ENCODE results near the gene NCKAP1.
A peak's percentile ranks its signal among the peaks of the same experiment; 100 is the strongest.

The NCKAP1 gene

GRCh38 chr2:182915369-182916326 lies 122.6 kb downstream of the NCKAP1 start:
- peaks cover 45% of the 10 kb centered on the region for H3K36me3 ChIP-seq (ENCODE audit: insufficient read depth, low read length)
- peak overlapping the region; percentile 8 for H3K9ac ChIP-seq (ENCODE audit: low read depth, low read length)
- H3K4me2 ChIP-seq (ENCODE audit: low read length), result peak overlapping the region; percentile 58
- H3K9me3 ChIP-seq (replicated peaks; ENCODE audit: low read length), result no peaks in the 10 kb centered on the region
- no peaks in the 10 kb centered on the region for H3K27me3 ChIP-seq (ENCODE audit: control insufficient read depth, insufficient read depth, low read length)
- peaks cover 47% of the 10 kb centered on the region for H3K4me1 ChIP-seq (ENCODE audit: control insufficient read depth, insufficient read depth, low read length)
- H3K4me3 ChIP-seq (ENCODE audit: low read length), result no peak overlapping the region

DNA sequence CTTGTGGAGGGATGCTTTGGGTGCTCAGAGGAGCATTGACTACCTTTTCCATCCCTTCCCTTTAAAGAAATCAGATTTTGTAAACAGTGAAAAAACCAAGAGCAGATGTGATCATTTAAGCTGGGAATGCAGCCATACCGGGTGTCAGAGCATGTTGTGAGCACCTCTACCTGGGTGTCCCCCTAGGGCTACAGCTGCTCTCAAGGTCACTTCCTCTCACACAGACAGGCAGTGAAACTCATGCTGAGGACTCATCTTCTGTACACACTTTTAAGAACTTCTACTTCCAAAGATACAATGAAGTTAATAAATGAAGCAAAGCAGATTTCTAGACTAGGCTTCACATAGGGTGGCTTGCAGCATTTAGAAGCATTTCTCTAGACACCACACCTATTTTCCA lies 123.4 kb downstream of the NCKAP1 start:
- peaks cover 45% of the 10 kb centered on the region for H3K36me3 ChIP-seq (ENCODE audit: insufficient read depth, low read length)

GRCh38 chr2:182913064-182913463 lies 125.2 kb downstream of the NCKAP1 start:
- Histone ChIP-seq H3K4me3 (ENCODE audit: low read length) (no peak overlapping the region), H3K9ac (ENCODE audit: low read depth, low read length) (no peak overlapping the region), H3K27me3 (ENCODE audit: control insufficient read depth, insufficient read depth, low read length) (no peaks in the 10 kb centered on the region), H3K4me1 (ENCODE audit: control insufficient read depth, insufficient read depth, low read length) (peaks cover 32% of the 10 kb centered on the region), H3K36me3 (ENCODE audit: insufficient read depth, low read length) (peaks cover 46% of the 10 kb centered on the region), H3K9me3 (replicated peaks; ENCODE audit: low read length) (no peaks in the 10 kb centered on the region), H3K4me2 (ENCODE audit: low read length) (no peak overlapping the region)

More for the DNA sequence above, 123.4 kb downstream of the NCKAP1 start:
- H3K4me1 ChIP-seq (ENCODE audit: control insufficient read depth, insufficient read depth, low read length), result peaks cover 45% of the 10 kb centered on the region
- H3K4me3 ChIP-seq (ENCODE audit: low read length), result no peak overlapping the region
- peak overlapping the region; percentile 58 for H3K4me2 ChIP-seq (ENCODE audit: low read length)
- H3K27me3 ChIP-seq (ENCODE audit: control insufficient read depth, insufficient read depth, low read length), result no peaks in the 10 kb centered on the region
- no peak overlapping the region for H3K9ac ChIP-seq (ENCODE audit: low read depth, low read length)
- H3K9me3 ChIP-seq (replicated peaks; ENCODE audit: low read length), result no peaks in the 10 kb centered on the region

- Histone ChIP-seq H3K4me2 (ENCODE audit: low read length) (no peak overlapping the region), H3K4me1 (ENCODE audit: control insufficient read depth, insufficient read depth, low read length) (peaks cover 28% of the 10 kb centered on the region), H3K27me3 (ENCODE audit: control insufficient read depth, insufficient read depth, low read length) (no peaks in the 10 kb centered on the region), H3K4me3 (ENCODE audit: low read length) (no peak overlapping the region), H3K9ac (ENCODE audit: low read depth, low read length) (no peak overlapping the region), H3K36me3 (ENCODE audit: insufficient read depth, low read length) (peaks cover 46% of the 10 kb centered on the region), H3K9me3 (replicated peaks; ENCODE audit: low read length) (no peaks in the 10 kb centered on the region)
These were observed 125.7 kb downstream of the NCKAP1 start for GRCh38 chr2:182912518-182912915.

- Histone ChIP-seq H3K9me3 (replicated peaks; ENCODE audit: low read length) (no peaks in the 10 kb centered on the region), H3K36me3 (ENCODE audit: insufficient read depth, low read length) (peaks cover 46% of the 10 kb centered on the region), H3K9ac (ENCODE audit: low read depth, low read length) (no peak overlapping the region)
These were observed 126.3 kb downstream of the NCKAP1 start for GRCh38 chr2:182911813-182912517.

GRCh38 chr2:182910965-182911364 lies 127.3 kb downstream of the NCKAP1 start:
- no peak overlapping the region for H3K4me3 ChIP-seq (ENCODE audit: low read length)
- no peaks in the 10 kb centered on the region for H3K27me3 ChIP-seq (ENCODE audit: control insufficient read depth, insufficient read depth, low read length)
- no peak overlapping the region for H3K9ac ChIP-seq (ENCODE audit: low read depth, low read length)
- H3K9me3 ChIP-seq (replicated peaks; ENCODE audit: low read length), result no peaks in the 10 kb centered on the region
- peaks cover 16% of the 10 kb centered on the region for H3K4me1 ChIP-seq (ENCODE audit: control insufficient read depth, insufficient read depth, low read length)
- peaks cover 46% of the 10 kb centered on the region for H3K36me3 ChIP-seq (ENCODE audit: insufficient read depth, low read length)
- no peak overlapping the region for H3K4me2 ChIP-seq (ENCODE audit: low read length)

More at GRCh38 chr2:182911813-182912517, 126.3 kb downstream of the NCKAP1 start:
- no peak overlapping the region for H3K4me3 ChIP-seq (ENCODE audit: low read length)
- H3K27me3 ChIP-seq (ENCODE audit: control insufficient read depth, insufficient read depth, low read length), result no peaks in the 10 kb centered on the region
- H3K4me1 ChIP-seq (ENCODE audit: control insufficient read depth, insufficient read depth, low read length), result peaks cover 26% of the 10 kb centered on the region
- no peak overlapping the region for H3K4me2 ChIP-seq (ENCODE audit: low read length)

DNA sequence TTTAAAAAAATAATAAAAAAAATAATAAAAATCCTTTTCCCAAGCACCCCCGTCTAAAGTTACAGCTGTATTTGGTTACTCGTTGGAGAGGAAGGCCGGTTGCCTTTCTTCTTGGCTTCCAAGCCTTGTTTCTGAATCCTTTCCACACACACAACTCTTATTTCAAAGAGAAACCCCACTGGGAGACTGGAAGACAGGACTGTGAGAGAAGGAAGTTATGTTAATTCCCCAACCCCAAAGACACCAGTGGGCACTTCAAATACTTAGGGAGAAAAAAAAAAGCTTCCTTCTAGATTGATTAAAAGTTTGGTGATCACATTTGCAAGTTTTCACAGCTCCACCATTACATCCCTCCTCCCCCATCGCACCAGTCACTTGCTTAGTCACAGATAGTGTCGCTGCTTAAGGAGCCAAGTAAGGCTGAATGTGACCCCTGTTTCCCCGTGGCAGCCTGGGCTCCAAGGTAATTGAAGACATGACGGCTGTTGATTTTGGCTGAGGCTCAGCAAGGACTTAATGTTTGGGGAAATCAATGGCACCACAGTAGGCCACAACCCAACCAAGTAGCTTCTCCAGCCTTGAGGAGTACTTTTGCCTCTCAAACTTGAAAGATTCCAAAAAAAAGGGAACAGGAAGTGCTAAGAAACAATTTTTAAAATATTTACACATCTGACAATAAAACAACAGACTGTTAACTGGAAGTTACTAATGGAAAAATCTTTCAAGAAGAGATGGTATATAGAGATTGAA lies 131.0 kb downstream of the NCKAP1 start:
- Histone ChIP-seq H3K4me2 (ENCODE audit: low read length) (no peak overlapping the region), H3K9ac (ENCODE audit: low read depth, low read length) (no peak overlapping the region), H3K4me1 (ENCODE audit: control insufficient read depth, insufficient read depth, low read length) (peaks cover 3% of the 10 kb centered on the region), H3K36me3 (ENCODE audit: insufficient read depth, low read length) (peaks cover 26% of the 10 kb centered on the region), H3K27me3 (ENCODE audit: control insufficient read depth, insufficient read depth, low read length) (no peaks in the 10 kb centered on the region), H3K9me3 (replicated peaks; ENCODE audit: low read length) (no peaks in the 10 kb centered on the region), H3K4me3 (ENCODE audit: low read length) (no peak overlapping the region)

DNA sequence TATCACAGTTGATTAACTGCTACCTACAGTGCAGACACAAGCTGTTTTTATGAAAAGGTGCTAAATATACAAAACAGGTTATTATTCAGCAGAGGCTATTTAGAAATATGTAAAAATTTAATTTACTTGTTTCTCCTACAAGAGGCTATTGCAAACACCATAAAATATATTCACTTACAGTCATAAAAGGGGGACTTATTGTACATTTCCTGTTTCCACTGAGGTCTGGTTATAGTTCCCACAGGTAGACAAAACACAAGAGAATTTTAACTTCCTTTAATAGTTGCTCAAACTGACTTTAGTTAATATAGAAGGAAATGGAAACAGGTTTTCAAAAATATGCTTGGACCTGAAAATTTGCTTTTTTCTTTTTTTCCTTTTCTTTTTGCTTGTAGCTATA lies 131.8 kb downstream of the NCKAP1 start:
- Histone ChIP-seq H3K27me3 (ENCODE audit: control insufficient read depth, insufficient read depth, low read length) (no peaks in the 10 kb centered on the region), H3K36me3 (ENCODE audit: insufficient read depth, low read length) (peaks cover 22% of the 10 kb centered on the region), H3K9me3 (replicated peaks; ENCODE audit: low read length) (no peaks in the 10 kb centered on the region), H3K4me2 (ENCODE audit: low read length) (no peak overlapping the region), H3K9ac (ENCODE audit: low read depth, low read length) (no peak overlapping the region), H3K4me3 (ENCODE audit: low read length) (no peak overlapping the region), H3K4me1 (ENCODE audit: control insufficient read depth, insufficient read depth, low read length) (peaks cover 3% of the 10 kb centered on the region)

DNA sequence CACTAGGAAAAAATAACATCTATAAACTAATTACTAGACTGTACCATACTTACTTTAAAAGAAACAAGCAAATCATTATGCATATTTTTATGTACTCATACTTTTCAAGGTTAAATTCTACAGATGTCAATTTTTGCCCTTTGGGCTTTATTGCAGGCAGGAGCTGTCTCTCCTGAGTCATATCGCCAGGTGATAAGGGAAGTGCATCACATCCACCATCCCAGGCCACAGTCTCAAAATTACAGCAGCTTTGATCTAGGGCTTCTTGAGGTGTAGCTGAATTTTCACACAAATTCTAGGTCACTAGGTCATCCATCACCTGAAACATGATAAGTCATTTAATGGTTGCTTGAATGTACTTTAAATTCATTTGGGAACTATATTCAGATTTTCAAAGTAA lies 133.4 kb downstream of the NCKAP1 start:
- H3K36me3 ChIP-seq (ENCODE audit: insufficient read depth, low read length), result peaks cover 6% of the 10 kb centered on the region
- H3K9me3 ChIP-seq (replicated peaks; ENCODE audit: low read length), result no peaks in the 10 kb centered on the region
- H3K4me1 ChIP-seq (ENCODE audit: control insufficient read depth, insufficient read depth, low read length), result peaks cover 3% of the 10 kb centered on the region
- H3K9ac ChIP-seq (ENCODE audit: low read depth, low read length), result no peak overlapping the region
- H3K27me3 ChIP-seq (ENCODE audit: control insufficient read depth, insufficient read depth, low read length), result no peaks in the 10 kb centered on the region
- H3K4me2 ChIP-seq (ENCODE audit: low read length), result no peak overlapping the region
- no peak overlapping the region for H3K4me3 ChIP-seq (ENCODE audit: low read length)

DNA sequence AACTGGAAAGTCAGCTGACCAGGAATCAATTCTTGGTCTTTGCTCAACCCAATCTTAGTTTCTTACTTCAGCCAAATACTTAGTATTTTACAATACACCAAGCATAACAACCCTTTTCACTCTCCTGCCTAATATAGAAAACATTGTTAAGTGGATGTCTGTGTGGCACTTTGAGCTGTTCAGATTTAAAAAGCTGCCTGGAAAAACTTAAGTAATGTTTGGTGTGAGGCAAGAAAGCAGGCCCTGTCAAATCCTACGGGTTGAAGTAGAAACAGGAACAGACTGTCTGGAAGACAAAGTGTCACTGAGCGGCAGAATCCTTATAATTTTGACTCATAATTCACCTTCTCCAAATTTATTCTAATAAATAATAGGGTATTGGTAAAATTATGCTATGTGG lies 134.7 kb downstream of the NCKAP1 start:
- H3K4me2 ChIP-seq (ENCODE audit: low read length), result no peak overlapping the region
- H3K36me3 ChIP-seq (ENCODE audit: insufficient read depth, low read length), result peaks cover 4% of the 10 kb centered on the region
- H3K9ac ChIP-seq (ENCODE audit: low read depth, low read length), result no peak overlapping the region
- H3K27me3 ChIP-seq (ENCODE audit: control insufficient read depth, insufficient read depth, low read length), result no peaks in the 10 kb centered on the region
- no peaks in the 10 kb centered on the region for H3K9me3 ChIP-seq (replicated peaks; ENCODE audit: low read length)
- H3K4me3 ChIP-seq (ENCODE audit: low read length), result no peak overlapping the region
- H3K4me1 ChIP-seq (ENCODE audit: control insufficient read depth, insufficient read depth, low read length), result peaks cover 3% of the 10 kb centered on the region

- H3K4me1 ChIP-seq (ENCODE audit: control insufficient read depth, insufficient read depth, low read length), result no peaks in the 10 kb centered on the region
- no peak overlapping the region for H3K4me3 ChIP-seq (ENCODE audit: low read length)
- H3K4me2 ChIP-seq (ENCODE audit: low read length), result no peak overlapping the region
- peaks cover 4% of the 10 kb centered on the region for H3K36me3 ChIP-seq (ENCODE audit: insufficient read depth, low read length)
- H3K27me3 ChIP-seq (ENCODE audit: control insufficient read depth, insufficient read depth, low read length), result no peaks in the 10 kb centered on the region
- no peak overlapping the region for H3K9ac ChIP-seq (ENCODE audit: low read depth, low read length)
- no peaks in the 10 kb centered on the region for H3K9me3 ChIP-seq (replicated peaks; ENCODE audit: low read length)
These were observed 136.5 kb downstream of the NCKAP1 start for GRCh38 chr2:182901748-182902147.

All from skeletal muscle satellite cell (primary cell).